ENCODE results near the gene POGK.

POGK gene

DNA sequence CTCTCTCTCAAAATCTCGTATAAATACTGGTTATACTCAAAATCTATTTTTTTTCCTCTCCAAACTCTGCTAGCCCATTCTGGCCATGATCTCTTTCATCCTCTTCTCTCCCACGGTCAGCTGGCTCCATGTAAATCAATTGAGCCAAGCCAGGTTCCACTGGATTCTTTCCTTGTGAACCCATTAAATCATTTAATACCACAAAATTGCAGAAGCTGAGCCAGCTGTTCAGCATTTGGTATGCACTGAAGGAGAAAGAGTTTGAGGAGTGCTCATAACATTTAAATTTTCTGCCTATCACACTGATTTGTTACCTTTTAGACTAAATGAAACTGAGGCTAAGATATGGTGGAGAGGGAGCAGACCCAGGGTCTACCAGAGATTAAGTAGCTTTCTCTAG lies 65.9 kb downstream of the POGK start:
- no peak for DNase-seq

DNA sequence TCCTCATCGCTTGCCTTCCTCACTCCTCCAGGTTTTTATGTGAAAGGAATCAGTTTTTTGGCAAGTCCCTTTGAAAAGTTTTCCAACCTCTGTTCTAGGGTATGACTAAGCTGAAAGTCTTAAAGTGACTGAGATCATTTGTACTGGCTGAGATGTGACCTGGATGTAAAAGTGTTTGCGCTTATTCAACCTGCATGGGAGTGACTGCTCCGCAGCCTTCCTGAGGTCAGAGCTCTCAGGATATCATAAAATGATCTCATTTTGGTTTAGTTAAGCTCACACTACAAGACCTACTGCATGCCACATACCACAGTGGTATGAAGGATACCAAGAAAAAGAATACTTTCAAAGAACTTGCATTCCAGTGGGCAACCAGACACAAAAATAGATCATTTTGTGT lies 66.6 kb downstream of the POGK start:
- DNase-seq, result no peak
